SK-N-SH (cell line): ENCODE results near the gene CCDC69. TPM values are rescaled to one million over a fixed set of nuclear protein-coding genes. Genes with fewer than 3 reads are reported as not detected.

Experiments
- CTCF ChIA-PET: fragments of 300-600, 350-600 bp; formaldehyde crosslinking; extraction: SDS; loops from one replicate; lab custom pipeline; 2021; lab: Yijun Ruan, JAX
- POLR2A ChIA-PET: fragments of 350-600 bp; sonication (Branson Sonifier 250); formaldehyde crosslinking; extraction: SDS; loops from one replicate; lab custom pipeline; 2020; ENCODE audit warnings: antibody characterized with exemption, inconsistent platforms; lab: Yijun Ruan, JAX
- DNase-seq: peaks from one replicate; pipeline ENCODE4 v3.0.0; 2012
- H2AFZ ChIP-seq: fragments of 200-600 bp; sonication (generic); 2 replicates; pipeline ENCODE4 v1.8.1; 2016; ENCODE audit warnings: antibody characterized with exemption, mild to moderate bottlenecking, low read depth
- H3F3A ChIP-seq: fragments of 200-600 bp; sonication (generic); replicated peaks from 2 replicates; pipeline ENCODE3; 2016; ENCODE audit warnings: antibody characterized with exemption, mild to moderate bottlenecking; ENCODE audit not compliant: insufficient read depth
- H3K27ac ChIP-seq, 2 experiments: fragments of 200-500 bp in 1 of 2; fragments of 200-600 bp in 1 of 2; sonication (Bioruptor generic) in 1 of 2; sonication (generic), shearing (Covaris generic) in 1 of 2; 2 replicates each; pipeline versions ENCODE4 v1.5.1 to v1.6.1; 2014 to 2016; ENCODE audit warnings: low read depth in 2 of 2, inconsistent platforms in 1 of 2, low read length in 1 of 2, mild to moderate bottlenecking in 1 of 2, mixed read lengths in 1 of 2
- H3K27me3 ChIP-seq: fragments of 200-600 bp; sonication (generic), shearing (Covaris generic); 2 replicates; pipeline ENCODE4 v1.6.1; 2016; ENCODE audit warnings: mixed run types; ENCODE audit not compliant: insufficient read depth
- H3K36me3 ChIP-seq, 2 experiments: fragments of 200-500 bp in 1 of 2; fragments of 200-600 bp in 1 of 2; sonication (Bioruptor generic) in 1 of 2; sonication (generic) in 1 of 2; replicated peaks in 1 of 2; 2 replicates each; pipeline versions ENCODE3 to v1.5.1; 2014 to 2016; ENCODE audit warnings: low read length in 1 of 2, mild to moderate bottlenecking in 1 of 2; ENCODE audit not compliant: insufficient read depth in 2 of 2, control insufficient read depth in 1 of 2
- H3K4me1 ChIP-seq, 2 experiments: fragments of 200-500 bp in 1 of 2; fragments of 200-600 bp in 1 of 2; sonication (Bioruptor generic) in 1 of 2; sonication (generic), shearing (Covaris generic) in 1 of 2; 2 replicates each; pipeline versions ENCODE4 v1.5.1 to v1.6.1; 2014 to 2016; ENCODE audit warnings: low read depth in 1 of 2, low read length in 1 of 2, mixed run types in 1 of 2; ENCODE audit not compliant: insufficient read depth in 2 of 2, control insufficient read depth in 1 of 2
- H3K4me2 ChIP-seq: fragments of 200-600 bp; sonication (generic), shearing (Covaris generic); 2 replicates; pipeline ENCODE4 v1.6.1; 2017; ENCODE audit warnings: mixed run types
- H3K4me3 ChIP-seq, 2 experiments: fragments of 200-500 bp in 1 of 2; fragments of 200-600 bp in 1 of 2; sonication (Bioruptor generic) in 1 of 2; sonication (generic), shearing (Covaris generic) in 1 of 2; 2 replicates each; pipeline versions ENCODE4 v1.5.1 to v1.8.1; 2014 to 2016; ENCODE audit warnings: low read depth in 2 of 2, inconsistent platforms in 1 of 2, low read length in 1 of 2, mild to moderate bottlenecking in 1 of 2, mixed read lengths in 1 of 2, moderate library complexity in 1 of 2
- H3K79me2 ChIP-seq: fragments of 200-600 bp; sonication (generic); 2 replicates; pipeline ENCODE4 v1.8.1; 2017; ENCODE audit warnings: mild to moderate bottlenecking; ENCODE audit not compliant: insufficient read depth
- H3K9ac ChIP-seq: fragments of 200-600 bp; sonication (generic); 2 replicates; pipeline ENCODE4 v1.6.1; 2017; ENCODE audit warnings: mixed run types
- H3K9me2 ChIP-seq: fragments of 200-600 bp; sonication (generic); 2 replicates; pipeline ENCODE4 v1.6.1; 2017; ENCODE audit warnings: mixed run types
- H3K9me3 ChIP-seq: fragments of 200-600 bp; sonication (generic); 2 replicates; pipeline ENCODE4 v1.6.1; 2017; ENCODE audit warnings: mixed run types, mild to moderate bottlenecking, moderate library complexity
- H4K20me1 ChIP-seq: fragments of 200-600 bp; sonication (generic); 2 replicates; pipeline ENCODE4 v1.6.1; 2017; ENCODE audit warnings: mild to moderate bottlenecking, mixed run types; ENCODE audit not compliant: insufficient read depth
- CHD2 ChIP-seq: fragments of 150-350 bp; IDR thresholded peaks from 2 replicates; pipeline ENCODE4 v1.6.1; 2018; ENCODE audit warnings: low read length; ENCODE audit not compliant: partially characterized antibody
- CTCF ChIP-seq: fragments of 200-600 bp; sonication (generic); IDR thresholded peaks from 2 replicates; pipeline ENCODE4 v1.6.1; 2017; ENCODE audit warnings: antibody characterized with exemption, mild to moderate bottlenecking, moderate library complexity
- FOXM1 ChIP-seq: IDR thresholded peaks from 2 replicates; pipeline ENCODE4 v1.4.0; 2012; ENCODE audit warnings: low read depth, mild to moderate bottlenecking
- GABPA ChIP-seq: IDR thresholded peaks from 2 replicates; pipeline ENCODE4 v1.4.0; 2012; ENCODE audit warnings: low read depth, mild to moderate bottlenecking
- IRF3 ChIP-seq: fragments of 150-350 bp; IDR thresholded peaks from 2 replicates; pipeline ENCODE4 v1.6.1; 2016; ENCODE audit warnings: mild to moderate bottlenecking, low read depth, low read length
- MAX ChIP-seq: IDR thresholded peaks from 2 replicates; pipeline ENCODE4 v1.4.0; 2012; ENCODE audit warnings: low read depth
- MEF2A ChIP-seq: IDR thresholded peaks from 2 replicates; pipeline ENCODE4 v1.4.0; 2012; ENCODE audit warnings: low read depth, borderline replicate concordance
- NRF1 ChIP-seq: IDR thresholded peaks from 2 replicates; pipeline ENCODE4 v1.6.1; 2012; ENCODE audit warnings: low read depth, mild to moderate bottlenecking, low read length
- POLR2AphosphoS5 ChIP-seq: IDR thresholded peaks from 2 replicates; pipeline ENCODE4 v1.6.1; 2012; ENCODE audit warnings: low read depth, low read length
- RCOR1 ChIP-seq: fragments of 150-350 bp; IDR thresholded peaks from 2 replicates; pipeline ENCODE4 v1.6.1; 2017; ENCODE audit warnings: antibody characterized with exemption, low read length
- REST ChIP-seq: IDR thresholded peaks from 2 replicates; pipeline ENCODE4 v1.6.1; 2012; ENCODE audit warnings: mild to moderate bottlenecking, low read depth, low read length, moderate library complexity
- RFX5 ChIP-seq: IDR thresholded peaks from 2 replicates; pipeline ENCODE4 v1.6.1; 2012; ENCODE audit warnings: mild to moderate bottlenecking, improper control_type of control experiment, low read length
- TAF1 ChIP-seq: IDR thresholded peaks from 2 replicates; pipeline ENCODE4 v1.6.1; 2012; ENCODE audit warnings: low read depth, mild to moderate bottlenecking, low read length, moderate library complexity, borderline replicate concordance
- TEAD4 ChIP-seq: IDR thresholded peaks from 2 replicates; pipeline ENCODE4 v1.4.0; 2012; ENCODE audit warnings: mild to moderate bottlenecking, borderline replicate concordance; ENCODE audit not compliant: insufficient read depth
- YY1 ChIP-seq: IDR thresholded peaks from 2 replicates; pipeline ENCODE4 v1.4.0; 2012; ENCODE audit warnings: low read depth, mild to moderate bottlenecking
- WGBS: methylation state at CpG from one replicate; pipeline ENCODE4 v1.1.6; 2017; ENCODE audit warnings: low lambda C conversion rate; 5-methylcytosine and 5-hydroxymethylcytosine counted together
- polyA plus RNA-seq, 3 experiments: library from polyadenylated mRNA; depleted of rRNA; stranded (reverse); fragments of >200 nt; gene quantifications; 2 replicates each; pipeline ENCODE4 v1.2.3, GENCODE V29; 2012

CCDC69 gene
- polyA plus RNA-seq, 1 of the 3 experiments (the other 2 are of a cell fraction), result 0.38 TPM

GRCh38 chr5:151230048-151230680 is 6.3 kb upstream of the CCDC69 start:
- 63% methylated on average over 6 of the region's 6 CpGs for WGBS
- Histone ChIP-seq H3K36me3 (no peaks in the 10 kb centered on the region), H3K9me2 (no peaks in the 10 kb centered on the region), H4K20me1 (no peaks in the 10 kb centered on the region), H3F3A (no peaks in the 10 kb centered on the region), H3K4me1 (no peaks in the 10 kb centered on the region), H3K4me2 (no peak overlapping the region), H3K27ac (no peak overlapping the region), H3K9ac (no peak overlapping the region)
- ChIA-PET CTCF (interaction anchor here (0.9 to 2.7 kb wide), 5 partner anchors 8 to 65 kb away, joined by 4 to 21 read pairs (median 8); no protein-coding TSS in a partner anchor), POLR2A (no interaction called here)
- no peak for DNase-seq
- no peak for TF ChIP-seq POLR2AphosphoS5
- TF ChIP-seq CHD2, result no peak
- TF ChIP-seq REST, result no peak
- TF ChIP-seq RCOR1, result no peak
- no peak for TF ChIP-seq NRF1
- no peak for TF ChIP-seq GABPA
- TF ChIP-seq MAX, result no peak
- TF ChIP-seq RFX5, result no peak
- no peak for TF ChIP-seq IRF3
- TF ChIP-seq YY1, result no peak
- TF ChIP-seq, all 33 proteins: peak for 0
- Histone ChIP-seq H2AFZ (no peak overlapping the region), H3K27me3 (no peaks in the 10 kb centered on the region; the same call in 1 of the 2 replicates), H3K4me3 (no peak overlapping the region), H3K79me2 (no peaks in the 10 kb centered on the region), H3K9me3 (no peaks in the 10 kb centered on the region)

- H3K36me3 ChIP-seq, result no peaks in the 10 kb centered on the region
- H3K9me3 ChIP-seq, result no peaks in the 10 kb centered on the region
- CTCF ChIA-PET, result interaction anchor here (1.1 to 2.7 kb wide), 5 partner anchors 9 to 219 kb away, joined by 3 to 21 read pairs (median 4); no protein-coding TSS in a partner anchor
- POLR2A ChIA-PET, result no interaction called here
- H3K27ac ChIP-seq, result no peak overlapping the region
- H3F3A ChIP-seq, result no peaks in the 10 kb centered on the region
- H3K9me2 ChIP-seq, result no peaks in the 10 kb centered on the region
- no peak overlapping the region for H3K4me2 ChIP-seq
- no peaks in the 10 kb centered on the region for H3K4me1 ChIP-seq
- 40% methylated on average over 2 of the region's 2 CpGs for WGBS
- H3K4me3 ChIP-seq, result no peak overlapping the region
- no peaks in the 10 kb centered on the region for H3K79me2 ChIP-seq
- DNase-seq, result no peak
- no peaks in the 10 kb centered on the region for H4K20me1 ChIP-seq
- no peak overlapping the region for H3K9ac ChIP-seq
- H2AFZ ChIP-seq, result no peak overlapping the region
- no peaks in the 10 kb centered on the region; the same call in 1 of the 2 replicates for H3K27me3 ChIP-seq
- TF ChIP-seq MEF2A (no peak), YY1 (no peak), TAF1 (no peak), POLR2AphosphoS5 (no peak), CTCF (no peak), MAX (no peak), FOXM1 (no peak), TEAD4 (no peak)
Observed at GRCh38 chr5:151228986-151229385, 5.1 kb upstream of the CCDC69 start.
